IPS-18a (cell line): ENCODE data around the gene CD81.

Source experiments
- H3K27ac ChIP-seq: one replicate; pipeline ENCODE4 v1.5.1; 2013; ENCODE audit warnings: low read length
- H3K27me3 ChIP-seq: one replicate; pipeline ENCODE4 v1.6.1; 2013; ENCODE audit warnings: mild to moderate bottlenecking, low read length; ENCODE audit not compliant: control insufficient read depth, insufficient read depth
- H3K36me3 ChIP-seq: one replicate; pipeline ENCODE4 v1.6.1; 2013; ENCODE audit warnings: low read depth, low read length; ENCODE audit not compliant: control insufficient read depth
- H3K4me1 ChIP-seq: one replicate; pipeline ENCODE4 v1.6.1; 2013; ENCODE audit warnings: low read depth, low read length; ENCODE audit not compliant: control insufficient read depth
- H3K4me3 ChIP-seq: one replicate; pipeline ENCODE4 v1.5.1; 2013; ENCODE audit warnings: low read length
- H3K9ac ChIP-seq: one replicate; pipeline ENCODE4 v1.6.1; 2013; ENCODE audit warnings: mild to moderate bottlenecking, low read length, moderate library complexity
- H3K9me3 ChIP-seq: one replicate; pipeline ENCODE4 v1.6.1; 2013; ENCODE audit warnings: low read depth, low read length; ENCODE audit not compliant: control insufficient read depth

CD81 gene

DNA sequence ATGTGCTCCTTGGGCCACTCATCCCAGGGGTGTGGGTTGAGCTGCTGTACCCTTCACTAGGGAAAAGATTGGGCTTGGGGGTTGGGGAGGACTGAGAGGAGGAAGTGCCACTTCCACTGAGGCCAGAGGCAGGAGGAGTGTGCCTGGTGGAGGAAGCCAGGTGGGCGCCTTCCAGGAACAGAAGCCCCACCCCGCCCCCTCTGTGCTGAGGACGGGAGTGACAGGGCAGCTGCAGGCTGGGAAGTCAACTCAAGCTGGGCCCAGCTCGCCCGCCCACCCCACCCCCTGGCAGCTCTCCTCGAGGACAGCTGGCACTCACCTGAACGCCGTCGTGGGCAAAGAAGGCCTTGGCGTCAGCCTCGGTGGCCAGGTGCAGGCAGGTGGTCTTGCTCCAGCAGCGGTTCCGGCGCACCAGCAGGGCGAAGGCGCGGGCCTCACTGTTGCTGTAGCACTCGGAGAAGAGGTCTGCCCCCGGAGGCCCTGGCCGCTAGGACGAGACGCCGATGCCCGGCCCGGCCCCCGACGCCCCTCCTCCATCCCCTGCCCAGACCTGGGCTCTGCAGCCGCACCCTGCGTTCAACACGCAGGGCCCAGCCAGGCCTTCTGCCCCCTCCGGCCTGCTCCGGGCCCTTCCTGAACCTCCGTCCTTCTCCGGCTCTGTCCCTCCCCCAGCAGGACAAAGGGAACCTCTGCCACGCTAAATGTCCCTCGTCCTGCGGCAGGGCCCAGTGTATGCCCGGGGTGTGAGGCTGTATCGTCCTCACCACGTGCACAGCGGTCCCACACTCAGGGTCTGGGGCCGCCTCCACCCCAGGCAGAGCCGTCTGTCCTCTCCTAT lies 36.9 kb downstream of the CD81 start:
- Histone ChIP-seq H3K4me1 (no peaks in the 10 kb centered on the region), H3K27ac (no peak overlapping the region), H3K9ac (no peak overlapping the region), H3K4me3 (no peak overlapping the region), H3K27me3 (no peaks in the 10 kb centered on the region), H3K9me3 (no peaks in the 10 kb centered on the region), H3K36me3 (no peaks in the 10 kb centered on the region)

DNA sequence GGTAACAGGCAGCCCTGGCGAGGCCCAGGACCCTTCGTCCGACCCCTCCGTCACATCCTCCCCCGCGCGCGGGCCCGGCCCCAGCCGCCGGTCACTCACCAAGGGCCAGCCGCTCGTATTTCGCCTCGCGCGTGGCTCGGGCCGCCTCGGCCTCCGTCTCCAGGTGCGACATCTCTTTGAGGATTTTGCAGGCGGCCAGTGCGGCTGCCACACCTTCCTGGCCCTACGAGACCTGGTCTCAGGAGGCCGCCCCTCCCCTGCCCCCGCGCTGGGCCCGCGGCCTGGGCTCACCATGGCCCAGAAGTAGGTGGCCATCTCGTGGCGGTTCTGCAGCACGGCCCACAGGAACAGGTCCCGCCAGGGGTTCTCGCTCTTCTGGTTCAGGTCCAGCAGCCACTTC lies 37.5 kb downstream of the CD81 start:
- no peaks in the 10 kb centered on the region for H3K9me3 ChIP-seq
- H3K9ac ChIP-seq: no peak overlapping the region
- no peaks in the 10 kb centered on the region for H3K4me1 ChIP-seq
- no peaks in the 10 kb centered on the region for H3K27me3 ChIP-seq
- no peak overlapping the region for H3K4me3 ChIP-seq
- no peak overlapping the region for H3K27ac ChIP-seq
- H3K36me3 ChIP-seq: no peaks in the 10 kb centered on the region

DNA sequence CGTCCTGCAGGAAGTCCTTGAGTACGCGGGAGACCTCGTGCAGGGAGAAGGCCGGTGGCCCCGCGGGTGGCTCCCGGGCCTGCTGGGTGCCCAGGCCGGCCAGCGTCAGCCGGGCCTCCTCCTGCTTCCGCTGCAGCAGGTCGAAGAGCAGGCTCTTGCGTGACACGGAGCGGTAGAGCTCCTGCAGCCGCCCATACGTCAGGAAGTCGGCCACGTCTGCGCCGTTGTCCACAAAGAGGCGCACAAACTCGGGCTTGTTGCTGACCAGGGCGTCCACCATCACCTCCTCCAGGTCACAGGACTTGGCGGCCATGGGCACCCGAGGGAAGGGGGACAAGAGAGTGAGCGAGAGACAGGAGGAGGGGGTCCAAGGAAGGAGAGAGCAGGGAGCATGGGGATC lies 38.1 kb downstream of the CD81 start:
- Histone ChIP-seq H3K4me1 (no peaks in the 10 kb centered on the region), H3K27me3 (no peaks in the 10 kb centered on the region), H3K36me3 (no peaks in the 10 kb centered on the region), H3K27ac (no peak overlapping the region), H3K9ac (no peak overlapping the region), H3K4me3 (no peak overlapping the region), H3K9me3 (no peaks in the 10 kb centered on the region)

- no peak overlapping the region for H3K4me3 ChIP-seq
- no peaks in the 10 kb centered on the region for H3K9me3 ChIP-seq
- no peaks in the 10 kb centered on the region for H3K4me1 ChIP-seq
- H3K9ac ChIP-seq: no peak overlapping the region
- H3K36me3 ChIP-seq: no peaks in the 10 kb centered on the region
- no peak overlapping the region for H3K27ac ChIP-seq
- H3K27me3 ChIP-seq: no peaks in the 10 kb centered on the region
Measured at GRCh38 chr11:2415601-2416380, 38.7 kb downstream of the CD81 start.

DNA sequence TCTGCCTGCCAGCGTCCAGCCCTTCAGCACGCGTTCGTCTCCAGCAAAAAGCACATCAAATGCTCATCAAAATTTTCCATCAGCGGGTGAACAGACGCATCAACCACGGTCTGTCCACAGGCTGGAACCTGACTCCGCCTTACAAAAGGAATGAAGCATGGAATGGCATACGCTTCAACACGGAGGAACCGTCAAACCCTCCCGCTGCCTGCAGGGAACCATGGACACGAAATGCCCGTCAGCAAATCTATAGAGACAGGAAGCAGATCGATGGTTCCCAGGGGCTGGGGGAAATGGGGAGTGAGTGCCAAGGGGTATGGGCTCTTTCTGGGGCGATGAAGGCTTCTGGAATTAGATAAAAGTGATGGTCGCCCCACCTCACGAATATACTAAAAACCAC lies 39.7 kb downstream of the CD81 start:
- Histone ChIP-seq H3K27ac (no peak overlapping the region), H3K27me3 (no peaks in the 10 kb centered on the region), H3K4me3 (no peak overlapping the region), H3K4me1 (no peaks in the 10 kb centered on the region), H3K9me3 (no peaks in the 10 kb centered on the region), H3K36me3 (no peaks in the 10 kb centered on the region), H3K9ac (no peak overlapping the region)

DNA sequence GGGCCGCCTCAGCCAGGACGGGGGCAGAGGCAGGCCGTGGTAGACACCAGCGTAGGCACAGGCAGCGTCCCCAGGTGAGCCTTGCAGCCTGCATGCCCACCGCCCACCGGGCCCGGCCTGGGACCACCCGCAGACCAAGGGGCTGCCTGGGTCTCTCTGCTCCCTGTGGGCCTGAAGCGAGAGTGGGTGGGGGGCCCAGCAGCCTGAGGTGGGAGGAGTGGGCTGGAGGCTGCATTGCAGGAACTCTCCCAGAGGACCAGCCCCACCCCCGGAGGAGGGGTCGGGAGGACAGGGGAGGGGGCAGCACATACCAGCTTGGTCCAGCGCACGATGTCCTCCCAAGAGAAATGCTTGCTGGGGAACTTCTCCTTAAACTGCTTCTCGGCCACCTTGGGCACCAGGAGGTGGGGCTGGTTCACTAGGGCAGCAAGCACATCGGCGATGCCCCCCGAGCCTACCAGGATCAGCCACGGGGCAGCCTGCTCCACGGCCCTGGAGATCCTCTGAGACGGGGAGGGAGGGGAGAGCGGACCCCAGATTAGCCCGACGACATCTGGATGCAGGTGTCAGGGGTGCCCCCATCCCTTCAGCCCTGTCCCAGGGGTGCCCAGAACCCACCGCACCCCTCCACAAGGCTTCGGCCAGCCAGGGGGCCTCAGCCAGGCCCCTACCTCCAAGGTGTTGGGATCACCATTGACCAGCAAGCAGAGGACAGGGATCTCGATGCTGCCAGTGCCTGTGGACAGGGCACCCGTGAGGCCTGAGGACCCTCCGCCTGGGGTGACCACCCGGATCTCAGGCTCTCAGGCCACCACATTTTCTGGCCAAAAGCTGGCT lies 41.0 kb downstream of the CD81 start:
- Histone ChIP-seq H3K27me3 (no peaks in the 10 kb centered on the region), H3K4me1 (no peaks in the 10 kb centered on the region), H3K9me3 (no peaks in the 10 kb centered on the region), H3K27ac (no peak overlapping the region), H3K4me3 (no peak overlapping the region), H3K9ac (no peak overlapping the region), H3K36me3 (no peaks in the 10 kb centered on the region)

DNA sequence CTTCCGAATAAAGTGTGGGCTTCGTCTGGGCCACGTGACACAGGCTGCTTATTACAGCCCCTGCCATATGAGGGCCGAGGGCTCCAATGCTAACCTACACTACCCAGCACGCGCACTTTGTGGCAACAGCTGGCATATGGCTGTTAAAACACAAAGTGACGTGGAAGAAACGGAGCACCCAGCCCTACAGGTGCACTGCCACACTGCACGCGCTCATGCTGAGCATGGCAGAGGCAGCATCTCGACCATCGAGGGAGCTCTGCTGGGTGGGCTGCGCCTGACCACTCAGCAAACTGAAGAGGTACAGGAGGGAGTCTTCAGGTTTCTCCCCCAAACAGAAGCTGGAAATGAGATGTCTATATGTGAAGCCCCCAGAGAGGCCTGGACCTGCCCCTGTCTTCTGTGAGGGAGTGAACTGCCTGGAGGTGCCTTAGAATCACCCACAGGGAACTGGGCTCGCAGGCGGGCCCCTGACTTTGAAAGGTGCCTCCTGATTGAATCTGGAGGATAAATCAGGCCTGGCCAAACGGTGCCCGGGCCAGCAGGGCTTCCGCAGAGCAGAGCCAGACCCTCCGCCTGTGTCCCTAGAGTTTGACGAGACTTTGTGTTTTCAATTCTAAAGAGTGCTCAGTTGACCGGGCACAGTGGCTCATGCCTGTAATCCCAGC lies 41.7 kb downstream of the CD81 start:
- Histone ChIP-seq H3K27me3 (no peaks in the 10 kb centered on the region), H3K4me3 (no peak overlapping the region), H3K9me3 (no peaks in the 10 kb centered on the region), H3K36me3 (no peaks in the 10 kb centered on the region), H3K27ac (no peak overlapping the region), H3K4me1 (no peaks in the 10 kb centered on the region), H3K9ac (no peak overlapping the region)

DNA sequence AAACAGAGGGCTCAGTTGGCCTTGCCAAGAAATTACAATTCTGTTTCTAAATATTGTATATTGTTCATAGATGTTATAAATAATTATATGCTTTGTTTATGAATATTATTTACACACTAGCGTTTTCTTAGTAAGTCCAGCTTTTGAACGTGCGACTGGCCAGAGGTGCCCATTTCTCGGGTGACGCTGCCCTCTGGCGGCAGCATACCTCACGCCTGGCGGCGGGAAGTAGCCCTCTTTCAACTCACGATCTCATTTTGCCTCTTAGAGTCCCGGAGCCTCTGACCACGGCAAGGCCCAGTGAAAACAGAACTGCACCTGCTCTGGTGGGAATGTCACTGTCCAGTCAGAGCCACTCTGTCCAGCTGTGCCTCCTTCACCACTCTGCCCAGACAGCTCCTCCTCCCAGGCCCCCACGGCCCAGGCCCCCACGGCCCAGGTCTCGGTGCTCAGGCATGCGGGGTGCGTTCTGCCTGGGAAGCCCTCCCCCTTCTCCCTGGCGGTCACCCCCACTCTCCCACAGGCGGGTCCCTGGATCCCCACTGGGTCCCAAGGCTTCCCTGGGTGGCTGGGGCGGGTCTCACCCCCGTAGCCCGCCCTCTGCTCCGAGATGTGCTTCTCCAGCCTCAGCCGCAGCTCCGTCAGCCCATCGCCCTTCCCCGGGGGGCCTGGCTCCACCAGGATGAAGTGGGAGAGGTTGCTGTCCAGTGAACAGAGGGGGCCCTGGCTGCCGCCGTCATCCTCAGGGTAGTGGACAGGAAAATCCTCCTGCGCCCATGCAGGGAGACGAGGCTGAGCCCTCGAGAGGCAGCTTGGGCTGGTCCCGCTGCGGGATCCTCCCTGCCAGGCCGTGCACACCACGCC lies 42.8 kb downstream of the CD81 start:
- Histone ChIP-seq H3K27me3 (no peaks in the 10 kb centered on the region), H3K36me3 (no peaks in the 10 kb centered on the region), H3K4me1 (no peaks in the 10 kb centered on the region), H3K4me3 (no peak overlapping the region), H3K27ac (no peak overlapping the region), H3K9me3 (no peaks in the 10 kb centered on the region), H3K9ac (no peak overlapping the region)

- Histone ChIP-seq H3K9ac (no peak overlapping the region), H3K36me3 (no peaks in the 10 kb centered on the region), H3K27me3 (no peaks in the 10 kb centered on the region), H3K9me3 (no peaks in the 10 kb centered on the region), H3K27ac (no peak overlapping the region), H3K4me1 (no peaks in the 10 kb centered on the region), H3K4me3 (no peak overlapping the region)
Measured at GRCh38 chr11:2420502-2421225, 43.6 kb downstream of the CD81 start.
